MM.1S (cell line): ENCODE results near the gene EMX2.

Experiments
- EZH2phosphoT487 ChIP-seq: fragments of 300-600 bp; sonication (generic); IDR thresholded peaks from 2 replicates; pipeline ENCODE4 v1.6.1; 2018; ENCODE audit warnings: antibody characterized with exemption, low read length
- TF ChIP-seq, protein P1 (sequence below): fragments of 300-600 bp; sonication (generic); IDR thresholded peaks from 2 replicates; pipeline ENCODE4 v1.5.1; 2016; ENCODE audit warnings: antibody characterized with exemption, low read length, mixed read lengths

DNA sequence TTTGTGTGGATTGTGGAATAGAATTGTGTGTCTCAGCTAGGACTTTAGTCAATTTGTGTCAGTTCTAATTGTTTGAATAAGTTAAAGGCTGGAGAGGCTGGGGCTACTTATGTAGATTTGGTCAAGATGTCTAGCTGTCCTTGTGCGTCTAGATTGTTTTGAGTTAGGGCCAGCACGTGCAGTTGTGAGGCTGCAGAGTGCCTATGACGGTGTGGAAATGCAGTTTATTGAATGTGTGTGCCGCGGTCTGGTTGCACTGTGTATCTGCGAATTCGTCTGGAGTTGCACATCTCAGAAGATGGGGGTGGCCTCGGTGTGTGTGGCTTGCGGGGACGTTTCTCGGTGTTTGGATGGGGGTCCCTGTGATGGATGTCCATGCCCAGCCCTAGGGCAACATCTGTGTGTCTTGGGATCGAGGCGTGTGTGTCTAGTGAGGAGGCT is 10.2 kb downstream of the EMX2 start:
- TF ChIP-seq, protein P1, sequence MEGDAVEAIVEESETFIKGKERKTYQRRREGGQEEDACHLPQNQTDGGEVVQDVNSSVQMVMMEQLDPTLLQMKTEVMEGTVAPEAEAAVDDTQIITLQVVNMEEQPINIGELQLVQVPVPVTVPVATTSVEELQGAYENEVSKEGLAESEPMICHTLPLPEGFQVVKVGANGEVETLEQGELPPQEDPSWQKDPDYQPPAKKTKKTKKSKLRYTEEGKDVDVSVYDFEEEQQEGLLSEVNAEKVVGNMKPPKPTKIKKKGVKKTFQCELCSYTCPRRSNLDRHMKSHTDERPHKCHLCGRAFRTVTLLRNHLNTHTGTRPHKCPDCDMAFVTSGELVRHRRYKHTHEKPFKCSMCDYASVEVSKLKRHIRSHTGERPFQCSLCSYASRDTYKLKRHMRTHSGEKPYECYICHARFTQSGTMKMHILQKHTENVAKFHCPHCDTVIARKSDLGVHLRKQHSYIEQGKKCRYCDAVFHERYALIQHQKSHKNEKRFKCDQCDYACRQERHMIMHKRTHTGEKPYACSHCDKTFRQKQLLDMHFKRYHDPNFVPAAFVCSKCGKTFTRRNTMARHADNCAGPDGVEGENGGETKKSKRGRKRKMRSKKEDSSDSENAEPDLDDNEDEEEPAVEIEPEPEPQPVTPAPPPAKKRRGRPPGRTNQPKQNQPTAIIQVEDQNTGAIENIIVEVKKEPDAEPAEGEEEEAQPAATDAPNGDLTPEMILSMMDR: no peak
- no peak for TF ChIP-seq EZH2phosphoT487
